ENCODE measurements around the gene IFNGR1. TPM values are rescaled to one million over a fixed set of nuclear protein-coding genes. Genes with fewer than 3 reads are reported as not detected.
"Not testable (repeated sequence)": the region's sequence is repeated elsewhere in the genome, so short reads cannot be mapped to it uniquely, and the experiment has no call there.

The IFNGR1 gene
- total RNA-seq, 1 donor from 2014 or later = 115 TPM

DNA sequence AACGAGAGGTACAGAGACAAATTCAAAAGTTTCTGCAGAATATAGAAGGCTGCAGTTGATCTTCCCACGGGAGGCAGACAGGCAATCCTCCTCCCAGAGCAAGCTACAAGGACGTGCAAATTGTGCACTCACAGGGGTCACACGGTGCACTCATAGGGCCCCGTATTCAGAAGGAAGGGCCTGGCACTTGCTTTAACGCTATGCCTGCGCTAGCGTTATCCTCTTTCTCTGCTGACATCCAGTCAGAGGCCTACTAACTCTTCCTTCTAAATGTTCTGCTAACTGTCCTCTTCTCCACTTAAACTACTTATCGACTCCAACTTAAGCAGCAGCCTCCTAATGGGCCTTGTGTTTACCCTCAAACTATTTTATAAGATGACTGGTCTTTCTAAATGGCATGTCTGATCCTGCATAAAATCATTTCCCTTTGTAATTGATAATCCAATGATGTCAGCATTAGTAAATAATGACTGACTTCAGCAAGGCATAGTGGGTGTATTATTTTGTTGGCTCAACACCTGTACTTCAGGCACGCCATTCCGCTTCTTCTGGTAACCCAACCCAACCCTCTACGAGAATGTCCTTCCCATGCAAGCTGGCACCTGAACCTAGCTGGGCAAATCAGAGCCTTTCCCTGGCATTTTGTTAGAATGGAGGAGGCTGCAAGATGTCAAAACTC lies 2.2 kb downstream of the IFNGR1 start:
- ATAC-seq (peak; percentile 35), DNase-seq (no peak)
- intact Hi-C loops (cut with micrococcal nuclease) = no loop called here

DNA sequence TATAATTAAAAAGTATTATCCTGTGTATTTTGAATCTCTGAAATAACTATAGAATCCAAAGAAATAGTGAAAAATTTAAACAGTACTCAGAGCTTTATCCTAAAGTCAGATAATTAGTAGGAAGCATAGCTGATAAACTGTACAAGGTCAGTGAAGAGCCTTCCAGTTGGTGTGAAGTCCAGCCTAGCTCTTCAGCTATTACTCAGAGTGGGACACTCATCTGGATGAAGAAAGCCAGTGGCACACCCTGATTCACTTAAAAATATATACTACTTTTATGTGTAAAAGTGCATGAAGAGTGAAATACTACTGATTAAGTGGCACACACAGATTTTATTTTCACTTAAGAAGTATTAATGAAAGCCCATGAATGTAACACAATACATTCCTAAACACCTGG lies 3.1 kb downstream of the IFNGR1 start:
- intact Hi-C loops (cut with micrococcal nuclease) = no loop called here
- DNase-seq = no peak
- no peak for ATAC-seq

DNA sequence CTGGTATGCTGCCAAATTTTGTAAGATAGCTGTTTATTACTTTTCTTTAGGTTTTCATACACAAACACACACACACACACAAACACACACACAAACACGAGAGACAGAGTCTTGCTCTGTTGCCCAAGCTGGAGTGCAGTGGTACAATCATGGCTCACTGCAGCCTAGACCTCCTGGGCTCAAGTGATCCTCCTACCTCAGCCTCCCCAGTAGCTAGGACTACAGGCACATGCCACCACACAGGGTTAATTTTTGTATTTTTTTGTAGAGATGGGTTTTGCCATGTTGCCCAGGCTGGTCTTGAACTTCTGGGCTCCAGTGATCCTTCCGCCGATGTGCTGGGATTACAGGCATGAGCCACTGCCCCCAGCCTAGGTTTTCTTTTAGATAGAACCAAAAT lies 3.6 kb downstream of the IFNGR1 start:
- DNase-seq; intact Hi-C loops (cut with micrococcal nuclease); ATAC-seq: not testable (repeated sequence)

DNA sequence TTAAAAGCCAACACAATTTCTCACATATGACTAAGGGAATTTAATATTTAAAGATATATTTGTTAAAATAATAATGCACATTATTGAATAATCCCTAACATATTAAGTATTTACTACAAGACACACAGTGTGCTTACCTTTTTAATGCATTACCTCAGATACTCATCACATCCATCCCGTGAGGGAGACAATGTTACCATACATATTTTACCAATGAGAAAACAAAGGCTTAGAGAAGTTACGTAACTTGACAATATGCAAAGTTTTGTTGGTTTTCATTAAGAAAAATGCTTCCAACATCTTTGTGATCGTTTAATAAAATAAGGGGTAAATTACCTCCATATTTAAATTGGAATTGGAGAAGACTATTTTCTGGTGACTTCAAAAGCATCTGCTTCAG lies 4.3 kb downstream of the IFNGR1 start:
- ATAC-seq = no peak
- intact Hi-C loops (cut with micrococcal nuclease) = no loop called here
- DNase-seq = no peak

GRCh38 chr6:137213813-137214212 lies 5.4 kb downstream of the IFNGR1 start:
- DNase-seq (no peak), ATAC-seq (no peak)

GRCh38 chr6:137213331-137213740 lies 5.8 kb downstream of the IFNGR1 start:
- ATAC-seq (peak; percentile 3), DNase-seq (no peak)
- intact Hi-C loops (cut with micrococcal nuclease) = no loop called here

More at GRCh38 chr6:137213813-137214212, 5.4 kb downstream of the IFNGR1 start:
- intact Hi-C loops (cut with micrococcal nuclease) = no loop called here

DNA sequence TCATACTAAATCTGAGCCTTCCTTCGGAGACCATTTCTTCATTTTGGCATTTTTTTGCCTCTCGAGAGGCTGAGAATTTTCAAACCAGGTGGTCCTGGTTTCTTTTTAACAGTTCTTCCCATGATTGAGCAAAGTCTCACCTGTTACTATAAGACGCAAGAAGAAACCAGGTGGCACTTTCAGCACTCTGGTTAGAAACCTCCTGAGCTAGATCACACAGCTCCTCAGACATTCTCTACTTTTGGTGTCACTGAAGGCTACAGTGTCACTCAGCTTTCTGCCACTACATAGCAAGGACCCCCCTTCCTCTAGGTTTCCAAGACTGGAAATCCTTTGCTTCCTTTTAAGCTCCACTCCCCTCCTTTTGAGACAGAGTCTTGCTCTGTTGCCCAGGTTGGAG lies 7.3 kb downstream of the IFNGR1 start:
- no peak for DNase-seq
- intact Hi-C loops (cut with micrococcal nuclease) = no loop called here

GRCh38 chr6:137210903-137211302 lies 8.3 kb downstream of the IFNGR1 start:
- intact Hi-C loops (cut with micrococcal nuclease) = no loop called here
- DNase-seq (no peak), ATAC-seq (peak; percentile 81)

More for the DNA sequence above, 7.3 kb downstream of the IFNGR1 start:
- ATAC-seq = no peak

GRCh38 chr6:137208279-137208678 lies 10.9 kb downstream of the IFNGR1 start:
- intact Hi-C loops (cut with micrococcal nuclease) = no loop called here
- DNase-seq = no peak
- ATAC-seq = no peak

- ATAC-seq; intact Hi-C loops (cut with micrococcal nuclease); DNase-seq: not testable (repeated sequence)
Observed at GRCh38 chr6:137207457-137207856, 11.7 kb downstream of the IFNGR1 start.

- DNase-seq (no peak), ATAC-seq (no peak)
- intact Hi-C loops (cut with micrococcal nuclease) = no loop called here
Observed at GRCh38 chr6:137206577-137206976, 12.6 kb downstream of the IFNGR1 start.

GRCh38 chr6:137203256-137203655 lies 15.9 kb downstream of the IFNGR1 start:
- intact Hi-C loops (cut with micrococcal nuclease) = no loop called here
- ATAC-seq = no peak

DNA sequence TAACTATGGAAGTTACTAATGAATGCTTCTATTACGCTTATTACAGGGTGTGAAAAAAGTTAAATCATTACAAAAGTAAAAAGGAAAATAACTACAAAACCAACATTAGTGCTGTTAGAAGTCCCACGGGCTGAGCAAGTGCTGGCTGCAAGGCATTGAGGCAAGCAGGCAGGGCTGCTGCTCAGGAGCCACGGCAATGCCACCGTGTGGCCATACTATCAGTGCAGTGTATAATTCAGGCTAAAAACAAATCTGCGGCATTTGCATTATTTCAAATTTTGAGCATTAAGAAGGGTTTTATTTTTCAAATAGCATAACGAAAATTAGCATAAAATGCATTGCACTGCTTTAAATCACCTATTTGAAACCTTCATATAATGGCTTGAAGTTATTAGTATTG lies 17.1 kb downstream of the IFNGR1 start:
- intact Hi-C loops (cut with micrococcal nuclease) = no loop called here
- ATAC-seq (peak; percentile 82), DNase-seq (peak; percentile 55)

More at GRCh38 chr6:137203256-137203655, 15.9 kb downstream of the IFNGR1 start:
- no peak for DNase-seq

DNA sequence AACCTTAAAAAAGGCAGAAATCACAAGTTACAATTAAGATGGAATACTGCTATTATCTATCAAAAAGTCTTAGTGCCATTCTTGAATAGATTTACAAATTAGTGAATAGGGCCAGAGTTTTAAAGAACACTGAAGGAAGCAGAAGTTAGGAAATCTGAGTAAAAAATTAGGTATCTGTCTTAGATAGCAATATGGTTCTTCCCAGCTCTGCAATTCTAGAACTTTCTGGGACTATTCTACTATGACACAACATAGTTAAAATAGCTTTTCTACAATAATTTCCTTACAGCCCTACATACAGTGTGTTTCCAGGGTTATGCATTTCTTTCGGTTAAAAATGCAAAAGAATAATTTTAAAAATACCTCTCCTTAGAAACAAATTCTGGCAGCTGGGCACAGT lies 18.2 kb downstream of the IFNGR1 start:
- ATAC-seq (no peak), DNase-seq (no peak)
- intact Hi-C loops (cut with micrococcal nuclease) = no loop called here

DNA sequence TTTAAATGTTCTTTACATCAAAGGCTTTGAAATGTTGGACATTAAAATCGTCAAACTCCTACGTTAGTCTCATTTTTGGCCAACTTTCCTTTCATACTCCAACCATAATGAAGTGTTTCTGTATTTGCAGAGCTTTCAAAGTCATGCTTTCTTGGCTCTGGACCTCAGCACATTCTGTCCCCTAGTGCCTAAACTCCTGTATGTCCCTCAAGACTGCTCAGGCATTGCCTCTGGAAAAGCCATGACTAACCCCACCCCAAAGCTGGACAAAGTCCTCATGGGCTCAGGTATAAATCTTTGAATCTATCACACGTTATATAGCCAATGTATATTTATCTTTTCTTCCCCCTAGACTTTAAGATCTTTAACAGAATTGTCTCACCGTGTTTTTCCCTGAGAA lies 18.9 kb downstream of the IFNGR1 start:
- DNase-seq = no peak
- no peak for ATAC-seq
- intact Hi-C loops (cut with micrococcal nuclease) = no loop called here

DNA sequence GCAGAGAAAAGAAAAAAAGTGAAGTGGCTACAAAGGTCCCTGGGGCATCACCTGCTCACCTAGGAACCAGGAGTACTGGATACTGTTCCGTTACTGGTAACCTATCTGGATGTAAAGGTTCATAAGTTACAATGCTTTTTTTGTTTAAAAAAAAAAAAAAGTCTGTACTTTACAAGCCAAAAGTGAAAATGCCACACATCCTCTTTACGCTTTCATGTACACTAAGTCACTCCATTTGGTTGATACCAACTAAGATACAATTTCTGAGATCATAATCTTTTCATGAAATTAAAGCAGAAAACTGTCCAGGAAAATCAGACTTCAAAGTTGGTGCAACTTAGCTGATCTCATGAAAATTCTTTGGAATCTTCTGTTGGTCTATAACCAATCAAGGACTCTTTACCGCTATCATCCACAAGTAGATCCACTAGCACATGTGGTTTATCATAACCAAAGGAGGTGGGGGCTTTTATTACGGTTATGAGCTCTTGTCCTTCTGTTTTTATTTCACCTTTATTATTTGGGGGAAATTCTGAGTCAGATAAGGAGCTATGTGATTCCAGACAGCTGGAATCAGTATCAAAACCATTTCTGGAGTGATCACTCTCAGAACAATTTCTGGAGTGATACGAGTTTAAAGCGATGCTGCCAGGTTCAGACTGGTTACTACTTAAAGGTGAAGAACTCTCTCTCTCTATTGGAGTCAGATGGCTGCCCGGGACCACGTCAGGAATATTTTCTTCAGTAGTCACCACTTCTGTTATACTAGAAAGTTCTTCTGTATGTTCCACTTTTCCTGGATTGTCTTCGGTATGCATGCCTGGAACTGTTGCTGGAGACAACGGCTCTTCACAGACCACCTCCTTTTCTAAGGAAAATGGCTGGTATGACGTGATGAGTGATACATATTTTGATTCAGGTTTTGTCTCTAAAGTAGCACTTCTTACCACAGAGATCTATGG lies 21.2 kb downstream of the IFNGR1 start:
- no peak for DNase-seq
- ATAC-seq = no peak
- intact Hi-C loops (cut with micrococcal nuclease) = no loop called here

DNA sequence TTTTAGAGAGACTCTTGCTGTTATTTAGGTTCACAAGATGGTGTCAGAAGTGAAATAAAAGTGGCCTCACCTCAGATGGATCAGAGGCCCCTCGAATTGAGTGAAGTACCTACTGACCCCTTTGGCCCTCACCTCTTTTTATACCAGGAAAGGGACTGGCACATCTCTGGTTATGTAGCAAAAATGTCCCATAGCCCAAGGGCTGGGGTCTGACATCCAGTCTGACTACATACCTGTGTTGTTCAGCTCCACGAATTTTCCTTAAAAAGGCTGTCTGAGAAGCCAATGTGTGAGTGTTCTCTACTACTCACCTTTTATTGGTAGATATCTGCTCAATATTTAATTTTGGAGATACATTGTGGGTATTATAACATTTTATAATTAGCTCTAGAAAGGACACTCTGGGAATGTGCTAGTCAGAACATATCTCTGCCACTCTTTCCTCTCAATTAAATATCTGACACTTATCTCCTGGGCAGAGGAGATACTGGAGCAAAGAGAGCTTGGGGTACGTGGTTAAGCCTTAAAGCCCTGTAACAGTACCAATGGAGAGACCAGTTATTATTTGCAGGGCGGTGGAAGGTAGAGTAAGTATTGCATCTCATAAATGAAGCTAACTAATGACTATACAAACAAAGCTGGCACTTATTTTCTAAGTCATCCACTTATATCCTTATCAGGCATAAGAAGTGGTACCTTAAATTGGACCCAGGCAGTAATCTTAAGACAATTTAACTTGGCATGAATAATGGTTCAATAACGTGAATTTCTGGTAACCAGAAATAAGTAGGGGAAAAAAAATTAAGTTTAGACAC lies 25.7 kb downstream of the IFNGR1 start:
- ATAC-seq = no peak
- intact Hi-C loops (cut with micrococcal nuclease) = no loop called here
- DNase-seq = no peak

DNA sequence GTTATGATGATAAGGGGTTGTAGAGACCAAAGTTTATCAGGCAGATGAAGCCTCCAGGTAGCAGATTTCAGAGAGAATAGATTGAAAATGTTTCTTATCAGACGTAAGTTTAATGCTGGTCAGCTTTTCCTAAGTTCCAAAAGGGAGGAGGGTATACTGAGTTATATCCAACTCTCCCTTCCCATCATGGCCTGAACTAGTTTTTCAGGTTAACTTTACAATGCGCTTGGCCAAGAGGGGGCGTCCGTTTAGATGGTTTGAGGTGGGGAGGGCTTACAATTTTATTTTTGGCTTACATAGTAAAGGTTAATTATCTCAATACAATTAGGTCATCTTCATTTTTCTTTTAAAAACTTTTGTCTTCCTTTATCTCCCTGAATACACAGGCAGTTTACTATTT lies 26.4 kb downstream of the IFNGR1 start:
- no peak for DNase-seq
- intact Hi-C loops (cut with micrococcal nuclease) = no loop called here
- ATAC-seq = no peak

DNA sequence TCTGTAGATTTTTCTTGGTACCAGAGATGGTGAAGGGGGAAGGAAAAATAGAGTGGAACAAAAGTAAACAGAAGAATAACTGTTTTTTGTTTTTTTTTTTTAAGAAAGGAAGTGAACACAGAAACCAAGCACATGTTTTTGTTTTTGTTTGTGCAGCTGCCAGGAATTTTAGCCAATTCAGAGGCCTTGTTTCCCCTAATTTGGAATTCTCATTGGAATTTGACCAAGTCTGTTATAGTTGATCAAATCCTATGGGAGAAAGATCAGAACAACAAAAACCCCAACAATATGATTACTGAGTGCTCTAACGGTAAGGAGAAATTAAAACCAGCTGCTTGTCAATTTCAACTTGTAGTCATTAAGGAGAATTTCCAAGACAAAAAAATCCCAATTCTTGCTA lies 27.5 kb downstream of the IFNGR1 start:
- ATAC-seq (peak; percentile 60), DNase-seq (no peak)
- intact Hi-C loops (cut with micrococcal nuclease) = no loop called here

GRCh38 chr6:137191236-137191635 lies 27.9 kb downstream of the IFNGR1 start:
- no peak for DNase-seq
- ATAC-seq = peak; percentile 31

More at GRCh38 chr6:137191236-137191635, 27.9 kb downstream of the IFNGR1 start:
- intact Hi-C loops (cut with micrococcal nuclease) = no loop called here
